CD4-positive, alpha-beta T cell (primary cell): ENCODE measurements around the gene DCST2. TPM values are rescaled to one million over a fixed set of nuclear protein-coding genes. Genes with fewer than 3 reads are reported as not detected.

Source experiments
- ATAC-seq: fragments of 200-7000 bp; cut with Tn5 transposase; one replicate; pipeline ENCODE4 v1.10.0; 2022; ENCODE audit warnings: mild to moderate bottlenecking; ENCODE audit not compliant: poor library complexity
- CTCF ChIA-PET: fragments of 350-600 bp; sonication (Branson Sonifier 250); formaldehyde crosslinking; loops from one replicate; lab custom pipeline; 2021; ENCODE audit warnings: antibody characterized with exemption, inconsistent platforms; lab: Charles Lee
- POLR2A ChIA-PET: fragments of 350-600 bp; sonication (Branson Sonifier 250); formaldehyde crosslinking; loops from one replicate; lab custom pipeline; 2021; ENCODE audit warnings: antibody characterized with exemption, inconsistent platforms; lab: Charles Lee
- DNase-seq, 14 experiments: peaks; one replicate each; pipeline ENCODE4 v3.0.0-alpha.2; 2013 to 2020; ENCODE audit warnings: mixed read lengths in 2 of 14
- H3K27ac ChIP-seq, 2 donors: one replicate each; pipeline versions ENCODE4 v1.5.1 to v1.7.0; 2013; ENCODE audit warnings: low read length in 2 of 2, low read depth in 1 of 2, mild to moderate bottlenecking in 1 of 2
- H3K27me3 ChIP-seq, 2 experiments: 1 replicate in 1 of 2; 2 replicates in 1 of 2; pipeline versions ENCODE4 v1.6.1 to v1.7.0; 2013; ENCODE audit warnings: low read length in 2 of 2, control low read depth in 1 of 2, mild to moderate bottlenecking in 1 of 2, moderate library complexity in 1 of 2; ENCODE audit not compliant: insufficient read depth in 2 of 2, control insufficient read depth in 1 of 2
- H3K36me3 ChIP-seq: one replicate; pipeline ENCODE4 v1.6.1; 2013; ENCODE audit warnings: low read length, control low read depth; ENCODE audit not compliant: insufficient read depth
- H3K4me1 ChIP-seq: one replicate; pipeline ENCODE4 v1.6.1; 2013; ENCODE audit warnings: low read length, control low read depth; ENCODE audit not compliant: insufficient read depth
- H3K4me3 ChIP-seq: one replicate; pipeline ENCODE4 v1.5.1; 2013; ENCODE audit warnings: mild to moderate bottlenecking, low read length, moderate library complexity
- H3K9me3 ChIP-seq, 2 experiments: 1 replicate in 1 of 2; 2 replicates in 1 of 2; pipeline versions ENCODE4 v1.6.1 to v1.7.0; 2013; ENCODE audit warnings: low read length in 2 of 2, mild to moderate bottlenecking in 2 of 2, control low read depth in 1 of 2, moderate library complexity in 1 of 2; ENCODE audit not compliant: control insufficient read depth in 1 of 2, insufficient read depth in 1 of 2
- H3K27ac Mint-ChIP-seq: one replicate; pipeline ENCODE4 v1.8.0; 2020; ENCODE audit warnings: mixed read lengths
- H3K27me3 Mint-ChIP-seq: one replicate; pipeline ENCODE4 v1.8.0; 2021; ENCODE audit warnings: mixed read lengths
- H3K36me3 Mint-ChIP-seq: one replicate; pipeline ENCODE4 v1.8.0; 2021; ENCODE audit warnings: low read depth, mixed read lengths
- H3K4me1 Mint-ChIP-seq: one replicate; pipeline ENCODE4 v1.8.0; 2021; ENCODE audit warnings: low read depth, mixed read lengths
- H3K4me3 Mint-ChIP-seq: one replicate; pipeline ENCODE4 v1.8.0; 2020; ENCODE audit warnings: mild to moderate bottlenecking, mixed read lengths
- H3K9me3 Mint-ChIP-seq: one replicate; pipeline ENCODE4 v1.8.0; 2020; ENCODE audit warnings: mixed read lengths
- intact Hi-C, 2 experiments: fragments of 100-400 bp; cut with DNase I in 1 of 2; cut with micrococcal nuclease in 1 of 2; formaldehyde crosslinking; loops; one replicate each; pipeline versions ENCODE4 v1.15.1 to v1.9.0; 2023 to 2025; cut with DNase I, micrococcal nuclease
- total RNA-seq, 174 experiments: library from RNA in 2 of 174; stranded (reverse) in 2 of 174; gene quantifications; one replicate each; pipeline ENCODE4 v1.2.3 and lab custom pipeline; 2021 to 2026
- TF ChIP-seq, protein P1 (sequence below): fragments of 200-600 bp; IDR thresholded peaks from one replicate; pipeline ENCODE4 v1.8.0; 2022; ENCODE audit warnings: antibody characterized with exemption, mild to moderate bottlenecking

The DCST2 gene
- total RNA-seq, 2 experiments from 2014 or later, result 1.4 to 2.2 TPM

DNA sequence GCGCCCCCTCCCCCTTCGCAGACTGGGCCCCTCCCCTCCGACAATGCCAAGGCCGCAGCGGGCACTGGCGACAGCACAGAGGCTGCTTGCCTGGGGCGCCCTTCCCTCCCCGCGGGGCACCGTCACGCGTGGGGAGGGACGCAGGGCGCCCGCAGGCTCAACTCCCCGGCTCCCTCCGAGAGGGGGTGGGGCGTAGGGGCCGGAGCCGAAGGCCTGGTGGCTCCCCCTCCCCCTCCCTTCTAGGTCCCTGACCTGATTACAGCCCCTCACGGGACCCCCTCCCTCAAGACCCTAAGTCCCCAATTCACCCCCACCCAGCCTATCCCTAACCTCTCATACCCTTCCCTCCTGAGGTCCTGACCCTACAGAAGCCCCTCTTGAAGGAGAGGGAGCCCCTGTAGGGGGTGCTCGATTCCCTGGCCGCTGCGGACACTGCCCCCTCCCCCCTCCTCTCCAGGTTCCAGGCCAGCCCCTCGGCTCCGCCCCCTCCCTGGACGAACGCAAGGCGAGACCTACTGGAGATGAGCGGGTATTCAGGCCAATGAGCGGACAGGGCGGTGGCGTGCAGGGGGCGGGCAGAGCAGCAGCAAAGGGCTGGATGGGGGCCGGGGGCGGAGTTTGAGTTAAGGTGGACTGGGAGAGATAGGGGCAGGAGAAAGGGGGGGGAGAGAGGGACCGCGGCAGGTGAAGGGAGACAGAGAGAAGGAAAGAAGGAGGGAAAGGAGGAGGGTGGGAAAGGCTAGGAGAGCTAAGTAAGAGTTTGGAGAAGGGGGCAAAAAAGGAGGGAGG lies 31.7 kb downstream of the DCST2 start:
- no peaks in the 10 kb centered on the region for H3K27me3 Mint-ChIP-seq
- ChIA-PET POLR2A (interaction anchor here (1.0 to 10.2 kb wide), 8 partner anchors 10 to 65 kb away, joined by 4 to 189 read pairs (median 22); partner anchors contain the start of genes CKS1B, FLAD1, PBXIP1 and PMVK), CTCF (interaction anchor here (1.1 to 13.2 kb wide), 2 partner anchors 17 to 41 kb away, joined by 4 to 159 read pairs; partner anchors contain the start of gene PYGO2)
- ATAC-seq (peak; percentile 73), DNase-seq (peak; percentile 94 to 99 (median 98))
- H3K4me3 Mint-ChIP-seq, result peak overlapping the region; percentile 99
- H3K36me3 Mint-ChIP-seq, result peaks cover 15% of the 10 kb centered on the region
- peak overlapping the region; percentile 90 for H3K27ac Mint-ChIP-seq
- peak overlapping the region; percentile 92 to 96 for H3K27ac ChIP-seq
- H3K4me1 Mint-ChIP-seq, result peaks cover 65% of the 10 kb centered on the region
- H3K4me3 ChIP-seq, result peak overlapping the region; percentile 73
- TF ChIP-seq, protein P1, sequence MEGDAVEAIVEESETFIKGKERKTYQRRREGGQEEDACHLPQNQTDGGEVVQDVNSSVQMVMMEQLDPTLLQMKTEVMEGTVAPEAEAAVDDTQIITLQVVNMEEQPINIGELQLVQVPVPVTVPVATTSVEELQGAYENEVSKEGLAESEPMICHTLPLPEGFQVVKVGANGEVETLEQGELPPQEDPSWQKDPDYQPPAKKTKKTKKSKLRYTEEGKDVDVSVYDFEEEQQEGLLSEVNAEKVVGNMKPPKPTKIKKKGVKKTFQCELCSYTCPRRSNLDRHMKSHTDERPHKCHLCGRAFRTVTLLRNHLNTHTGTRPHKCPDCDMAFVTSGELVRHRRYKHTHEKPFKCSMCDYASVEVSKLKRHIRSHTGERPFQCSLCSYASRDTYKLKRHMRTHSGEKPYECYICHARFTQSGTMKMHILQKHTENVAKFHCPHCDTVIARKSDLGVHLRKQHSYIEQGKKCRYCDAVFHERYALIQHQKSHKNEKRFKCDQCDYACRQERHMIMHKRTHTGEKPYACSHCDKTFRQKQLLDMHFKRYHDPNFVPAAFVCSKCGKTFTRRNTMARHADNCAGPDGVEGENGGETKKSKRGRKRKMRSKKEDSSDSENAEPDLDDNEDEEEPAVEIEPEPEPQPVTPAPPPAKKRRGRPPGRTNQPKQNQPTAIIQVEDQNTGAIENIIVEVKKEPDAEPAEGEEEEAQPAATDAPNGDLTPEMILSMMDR, result no peak
- H3K9me3 Mint-ChIP-seq, result no peaks in the 10 kb centered on the region
- peaks cover 80% of the 10 kb centered on the region for H3K4me1 ChIP-seq
- H3K36me3 ChIP-seq, result peaks cover 3% of the 10 kb centered on the region
- intact Hi-C loops, result loop anchor here (1.0 to 5.0 kb wide), 7 partner anchors 15 to 65 kb away; partner anchors contain the start of genes EFNA4 (in 2 of the 2), CKS1B (in 1 of the 2) and FLAD1 (in 1 of the 2)
- no peaks in the 10 kb centered on the region for H3K9me3 ChIP-seq
- H3K27me3 ChIP-seq, result no peaks in the 10 kb centered on the region

DNA sequence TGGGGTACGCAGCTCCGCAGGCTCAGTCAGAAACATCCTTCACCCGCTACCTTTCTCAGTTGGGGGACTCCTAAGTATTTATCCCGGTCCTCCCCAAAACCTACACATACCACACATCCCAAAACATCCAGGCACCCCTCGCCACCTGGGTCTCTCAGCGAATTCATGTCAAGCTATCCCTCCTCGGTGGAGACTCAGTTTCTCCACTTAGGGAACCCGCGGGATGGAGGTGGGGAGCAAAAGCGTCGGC lies 32.2 kb downstream of the DCST2 start:
- peak in 1 of 14 experiments; percentile 56 for DNase-seq
- H3K4me3 Mint-ChIP-seq, result peak overlapping the region; percentile 99
- Histone ChIP-seq H3K36me3 (peaks cover 3% of the 10 kb centered on the region), H3K4me3 (peak overlapping the region; percentile 73), H3K27me3 (no peaks in the 10 kb centered on the region), H3K9me3 (no peaks in the 10 kb centered on the region), H3K4me1 (peaks cover 75% of the 10 kb centered on the region), H3K27ac (peak overlapping the region; percentile 92 to 96)
- H3K27me3 Mint-ChIP-seq, result no peaks in the 10 kb centered on the region
- intact Hi-C loops, result loop anchor here (1.0 to 5.0 kb wide), 5 partner anchors 16 to 61 kb away; partner anchors contain the start of genes EFNA4 (in 2 of the 2) and CKS1B (in 1 of the 2)
- TF ChIP-seq, protein P1, result no peak
- H3K4me1 Mint-ChIP-seq, result peaks cover 60% of the 10 kb centered on the region
- no peak for ATAC-seq
- H3K36me3 Mint-ChIP-seq, result peaks cover 15% of the 10 kb centered on the region
- ChIA-PET CTCF (interaction anchor here (1.1 to 13.2 kb wide), 2 partner anchors 17 to 40 kb away, joined by 4 to 159 read pairs; partner anchors contain the start of gene PYGO2), POLR2A (interaction anchor here (1.0 to 10.2 kb wide), 7 partner anchors 9 to 65 kb away, joined by 4 to 189 read pairs (median 28); partner anchors contain the start of genes CKS1B, FLAD1, PBXIP1 and PMVK)
- no peaks in the 10 kb centered on the region for H3K9me3 Mint-ChIP-seq
- H3K27ac Mint-ChIP-seq, result peak overlapping the region; percentile 90

DNA sequence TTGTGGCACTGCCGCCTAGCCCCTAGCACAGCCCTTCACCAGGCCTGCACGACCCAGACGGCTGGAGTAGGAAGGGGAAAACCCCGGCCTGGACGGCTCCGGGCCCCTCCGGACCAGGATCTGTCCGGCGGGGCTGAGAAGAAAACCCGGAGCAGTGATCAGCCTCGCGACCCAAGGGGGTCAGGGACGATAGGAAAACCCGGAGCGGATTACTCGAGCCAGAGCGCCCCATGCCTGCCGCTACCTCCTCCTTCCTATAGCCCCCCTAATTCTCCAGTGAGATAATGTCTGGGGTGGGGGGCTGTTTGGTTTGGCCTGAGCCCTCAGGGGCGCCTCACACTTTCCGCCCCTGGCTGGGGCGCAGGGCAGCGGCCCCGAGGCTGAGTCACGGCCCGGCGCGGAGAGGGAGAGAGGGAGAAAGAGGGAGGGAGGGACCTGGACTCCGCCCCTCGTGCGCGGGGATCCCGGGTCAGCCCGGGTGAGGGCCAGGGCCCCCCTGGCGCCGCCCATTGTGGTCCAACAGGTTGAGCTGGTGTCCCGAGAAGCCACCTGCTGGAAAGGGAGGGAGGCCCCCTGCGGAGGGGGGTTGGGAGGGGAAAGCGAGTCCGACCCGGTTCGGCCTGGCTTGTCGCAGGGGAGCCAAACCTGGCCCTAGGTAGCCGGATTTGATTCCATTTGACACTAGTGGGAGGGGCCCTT lies 32.7 kb downstream of the DCST2 start:
- intact Hi-C loops, result loop anchor here (1.0 to 5.0 kb wide), 6 partner anchors 16 to 62 kb away; partner anchors contain the start of genes EFNA4 (in 2 of the 2) and CKS1B (in 1 of the 2)
- ChIA-PET CTCF (interaction anchor here (1.1 to 13.2 kb wide), 8 partner anchors 18 to 61 kb away, joined by 3 to 159 read pairs (median 20); partner anchors contain the start of genes CKS1B, FLAD1, PBXIP1 and PYGO2), POLR2A (interaction anchor here (1.0 to 10.2 kb wide), 8 partner anchors 9 to 64 kb away, joined by 4 to 189 read pairs (median 22); partner anchors contain the start of genes CKS1B, FLAD1, PBXIP1 and PMVK)
- H3K27me3 ChIP-seq, result no peaks in the 10 kb centered on the region
- Mint-ChIP-seq H3K4me1 (peaks cover 60% of the 10 kb centered on the region), H3K9me3 (no peaks in the 10 kb centered on the region), H3K27me3 (no peaks in the 10 kb centered on the region), H3K27ac (peak overlapping the region; percentile 90), H3K36me3 (peaks cover 15% of the 10 kb centered on the region), H3K4me3 (peak overlapping the region; percentile 99)
- H3K36me3 ChIP-seq, result peaks cover 3% of the 10 kb centered on the region
- no peaks in the 10 kb centered on the region for H3K9me3 ChIP-seq
- TF ChIP-seq, protein P1, result no peak
- DNase-seq (peak in 13 of 14 experiments; percentile 57 to 89 (median 71)), ATAC-seq (peak; percentile 39)
- peak overlapping the region; percentile 92 to 96 for H3K27ac ChIP-seq
- H3K4me3 ChIP-seq, result peak overlapping the region; percentile 73
- peaks cover 70% of the 10 kb centered on the region for H3K4me1 ChIP-seq
